HepG2 (cell line): ENCODE data around the gene AP4E1.

Experiments
- FOXK2 ChIP-seq: fragments of 450-650 bp; IDR thresholded peaks from 2 replicates; pipeline ENCODE4 v1.6.1; 2016
- XRCC5 ChIP-seq: fragments of 200-400 bp; formaldehyde crosslinking; optimal IDR thresholded peaks from 2 replicates; pipeline ENCODE3; 2017; ENCODE audit warnings: mild to moderate bottlenecking, low read length
- ZNF451 ChIP-seq: sonication (generic); formaldehyde crosslinking; IDR thresholded peaks from 2 replicates; pipeline ENCODE4 v1.5.0; 2020; ENCODE audit warnings: mild to moderate bottlenecking, missing genetic modification reagents
- ZNF563 ChIP-seq: sonication (generic); formaldehyde crosslinking; IDR thresholded peaks from 2 replicates; pipeline ENCODE4 v1.8.0; 2022; ENCODE audit warnings: mild to moderate bottlenecking, moderate library complexity, missing genetic modification reagents
- TF ChIP-seq, protein P1 (sequence below): sonication (generic); formaldehyde crosslinking; IDR thresholded peaks from 2 replicates; pipeline ENCODE4 v1.4.0; 2020; ENCODE audit warnings: mild to moderate bottlenecking, low read depth, missing genetic modification reagents

DNA sequence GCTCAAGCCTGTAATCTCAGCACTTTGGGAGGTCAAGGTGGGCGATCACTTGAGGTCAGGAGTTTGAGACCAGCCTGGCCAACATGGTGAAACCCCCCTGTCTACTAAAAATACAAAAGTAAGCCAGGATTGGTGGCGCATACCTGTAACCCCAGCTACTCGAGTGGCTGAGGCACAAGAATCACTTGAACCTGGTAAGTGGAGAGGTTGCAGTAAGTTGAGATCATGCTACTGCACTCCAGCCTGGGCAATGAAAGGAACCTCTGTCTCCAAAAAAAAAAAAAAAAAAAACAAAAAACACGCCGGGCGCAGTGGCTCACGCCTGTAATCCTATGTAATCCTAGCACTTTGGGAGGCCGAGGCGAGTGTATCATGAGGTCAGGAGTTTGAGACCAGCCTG, 18.9 kb upstream of the AP4E1 start:
- TF ChIP-seq XRCC5 (no peak), ZNF563 (no peak), FOXK2 (no peak), ZNF451 (CRISPR knock-in tag) (no peak)
- TF ChIP-seq, protein P1, sequence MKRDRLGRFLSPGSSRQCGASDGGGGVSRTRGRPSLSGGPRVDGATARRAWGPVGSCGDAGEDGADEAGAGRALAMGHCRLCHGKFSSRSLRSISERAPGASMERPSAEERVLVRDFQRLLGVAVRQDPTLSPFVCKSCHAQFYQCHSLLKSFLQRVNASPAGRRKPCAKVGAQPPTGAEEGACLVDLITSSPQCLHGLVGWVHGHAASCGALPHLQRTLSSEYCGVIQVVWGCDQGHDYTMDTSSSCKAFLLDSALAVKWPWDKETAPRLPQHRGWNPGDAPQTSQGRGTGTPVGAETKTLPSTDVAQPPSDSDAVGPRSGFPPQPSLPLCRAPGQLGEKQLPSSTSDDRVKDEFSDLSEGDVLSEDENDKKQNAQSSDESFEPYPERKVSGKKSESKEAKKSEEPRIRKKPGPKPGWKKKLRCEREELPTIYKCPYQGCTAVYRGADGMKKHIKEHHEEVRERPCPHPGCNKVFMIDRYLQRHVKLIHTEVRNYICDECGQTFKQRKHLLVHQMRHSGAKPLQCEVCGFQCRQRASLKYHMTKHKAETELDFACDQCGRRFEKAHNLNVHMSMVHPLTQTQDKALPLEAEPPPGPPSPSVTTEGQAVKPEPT (CRISPR knock-in tag), result no peak
